Measurements from ENCODE around the gene KRTAP5-1. TPM values are rescaled to one million over a fixed set of nuclear protein-coding genes. Genes with fewer than 3 reads are reported as not detected.
"Not testable (repeated sequence)": the region's sequence is repeated elsewhere in the genome, so short reads cannot be mapped to it uniquely, and the experiment has no call there.

The KRTAP5-1 gene
- total RNA-seq, 1 experiment from 2014 or later: not detected

GRCh38 chr11:1597994-1598380 is 12.9 kb upstream of the KRTAP5-1 start, which contains the start of gene KRTAP5-2:
Gene KRTAP5-2, minus strand, starts transcription at chr11:1598294. Its CDS starts 44 bp downstream, at chr11:1598250.
- CTCF ChIA-PET: interaction anchor here (0.6 to 1.5 kb wide), 4 partner anchors 9 to 588 kb away, joined by 3 to 4 read pairs (median 4); no protein-coding TSS in a partner anchor
- no peak within 1 kb of the TSS for H3K27ac Mint-ChIP-seq (ENCODE audit: unreplicated experiment)

GRCh38 chr11:1597331-1597993 is 12.4 kb upstream of the KRTAP5-1 start:
- Histone ChIP-seq H3K9me3 (no peaks in the 10 kb centered on the region), H3K27me3 (replicated peaks; ENCODE audit: control insufficient read depth, insufficient read depth, low read length) (no peaks in the 10 kb centered on the region; the same call in 1 of the 2 replicates), H3K4me3 (ENCODE audit: low read depth, low read length) (no peak overlapping the region), H3K4me1 (no peaks in the 10 kb centered on the region), H3K36me3 (ENCODE audit: control insufficient read depth, insufficient read depth, low read length) (no peaks in the 10 kb centered on the region)
- peaks cover 19% of the 10 kb centered on the region for H3K27me3 Mint-ChIP-seq (ENCODE audit: insufficient read depth, unreplicated experiment)
- no peak for TF ChIP-seq CTCF (IDR thresholded peaks at IDR 0.05; ENCODE audit: insufficient read depth in 1 of 2, low read depth in 1 of 2, low read length in 1 of 2, severe bottlenecking in 1 of 2, unreplicated experiment in 1 of 2)
- no peaks in the 10 kb centered on the region for H3K4me1 Mint-ChIP-seq (ENCODE audit: low read depth, unreplicated experiment)
- CTCF ChIA-PET: interaction anchor here (0.6 to 1.5 kb wide), 3 partner anchors 9 to 588 kb away, joined by 3 to 4 read pairs (median 3); no protein-coding TSS in a partner anchor
- no TSS peak for BruUV-seq (replicated peaks)
- intact Hi-C loops (cut with micrococcal nuclease; ENCODE audit: unreplicated experiment): no loop called here
- DNase-seq: no peak
- H3K4me3 Mint-ChIP-seq (ENCODE audit: unreplicated experiment): no peak overlapping the region
- H3K9me3 Mint-ChIP-seq (ENCODE audit: unreplicated experiment): no peaks in the 10 kb centered on the region
- H3K27ac Mint-ChIP-seq (ENCODE audit: unreplicated experiment): no peak overlapping the region
- no peaks in the 10 kb centered on the region for H3K36me3 Mint-ChIP-seq (ENCODE audit: insufficient read depth, unreplicated experiment)
- POLR2A ChIA-PET: no interaction called here

More at GRCh38 chr11:1597994-1598380, 12.9 kb upstream of the KRTAP5-1 start, which contains the start of gene KRTAP5-2:
- Mint-ChIP-seq H3K9me3 (ENCODE audit: unreplicated experiment) (no peaks in the 10 kb centered on the region), H3K4me3 (ENCODE audit: unreplicated experiment) (no peak within 1 kb of the TSS), H3K4me1 (ENCODE audit: low read depth, unreplicated experiment) (no peaks in the 10 kb centered on the region), H3K27me3 (ENCODE audit: insufficient read depth, unreplicated experiment) (peaks cover 19% of the 10 kb centered on the region), H3K36me3 (ENCODE audit: insufficient read depth, unreplicated experiment) (no peaks in the 10 kb centered on the region)
- no peaks in the 10 kb centered on the region for H3K36me3 ChIP-seq (ENCODE audit: control insufficient read depth, insufficient read depth, low read length)
- intact Hi-C loops (cut with micrococcal nuclease; ENCODE audit: unreplicated experiment): no loop called here
- BruUV-seq (replicated peaks): no TSS peak
- no peak for TF ChIP-seq CTCF (IDR thresholded peaks at IDR 0.05; ENCODE audit: insufficient read depth in 1 of 2, low read depth in 1 of 2, low read length in 1 of 2, severe bottlenecking in 1 of 2, unreplicated experiment in 1 of 2)
- no peaks in the 10 kb centered on the region for H3K9me3 ChIP-seq
- no peaks in the 10 kb centered on the region; the same call in 1 of the 2 replicates for H3K27me3 ChIP-seq (replicated peaks; ENCODE audit: control insufficient read depth, insufficient read depth, low read length)
- no peaks in the 10 kb centered on the region for H3K4me1 ChIP-seq
- no peak for DNase-seq
- POLR2A ChIA-PET: interaction anchor here (0.7 kb wide), 1 partner anchor 511 kb away, joined by 4 read pairs; no protein-coding TSS in a partner anchor
- H3K4me3 ChIP-seq (ENCODE audit: low read depth, low read length): no peak within 1 kb of the TSS

- BruUV-seq (replicated peaks); H3K4me1 ChIP-seq; H3K36me3 Mint-ChIP-seq (ENCODE audit: insufficient read depth, unreplicated experiment); H3K4me3 ChIP-seq (ENCODE audit: low read depth, low read length); DNase-seq; POLR2A ChIA-PET; H3K36me3 ChIP-seq (ENCODE audit: control insufficient read depth, insufficient read depth, low read length); H3K4me3 Mint-ChIP-seq (ENCODE audit: unreplicated experiment); H3K27ac Mint-ChIP-seq (ENCODE audit: unreplicated experiment); H3K27me3 ChIP-seq (replicated peaks; ENCODE audit: control insufficient read depth, insufficient read depth, low read length); intact Hi-C loops (cut with micrococcal nuclease; ENCODE audit: unreplicated experiment); H3K9me3 ChIP-seq; H3K9me3 Mint-ChIP-seq (ENCODE audit: unreplicated experiment); H3K4me1 Mint-ChIP-seq (ENCODE audit: low read depth, unreplicated experiment): not testable (repeated sequence)
- CTCF ChIA-PET: interaction anchor here (1.5 kb wide), 1 partner anchor 555 kb away, joined by 3 read pairs; no protein-coding TSS in a partner anchor
- peaks cover 19% of the 10 kb centered on the region for H3K27me3 Mint-ChIP-seq (ENCODE audit: insufficient read depth, unreplicated experiment)
Observed at GRCh38 chr11:1596576-1597121, 11.6 kb upstream of the KRTAP5-1 start.

GRCh38 chr11:1595994-1596575 is 11.0 kb upstream of the KRTAP5-1 start:
- H3K27me3 ChIP-seq (replicated peaks; ENCODE audit: control insufficient read depth, insufficient read depth, low read length); H3K4me3 Mint-ChIP-seq (ENCODE audit: unreplicated experiment); POLR2A ChIA-PET; H3K4me1 ChIP-seq; H3K4me3 ChIP-seq (ENCODE audit: low read depth, low read length); BruUV-seq (replicated peaks); DNase-seq; H3K36me3 Mint-ChIP-seq (ENCODE audit: insufficient read depth, unreplicated experiment); H3K9me3 ChIP-seq; H3K4me1 Mint-ChIP-seq (ENCODE audit: low read depth, unreplicated experiment); H3K9me3 Mint-ChIP-seq (ENCODE audit: unreplicated experiment); H3K27ac Mint-ChIP-seq (ENCODE audit: unreplicated experiment); H3K36me3 ChIP-seq (ENCODE audit: control insufficient read depth, insufficient read depth, low read length): not testable (repeated sequence)
- peaks cover 19% of the 10 kb centered on the region for H3K27me3 Mint-ChIP-seq (ENCODE audit: insufficient read depth, unreplicated experiment)
- CTCF ChIA-PET: interaction anchor here (0.9 to 1.5 kb wide), 10 partner anchors 22 to 560 kb away, joined by 3 to 21 read pairs (median 5); no protein-coding TSS in a partner anchor
- intact Hi-C loops (cut with micrococcal nuclease; ENCODE audit: unreplicated experiment): loop anchor here (2.0 kb wide), 1 partner anchor 35 kb away; no protein-coding TSS in a partner anchor

Measured in Caco-2 (cell line).